GM10266 (cell line): ENCODE results near the gene DPH6.
"Not testable (repeated sequence)": the region's sequence is repeated elsewhere in the genome, so short reads cannot be mapped to it uniquely, and the experiment has no call there.

Source experiments
- DNase-seq: peaks from one replicate; pipeline ENCODE4 v3.0.0; 2012; ENCODE audit errors: extremely low spot score
- CTCF ChIP-seq: IDR thresholded peaks from 2 replicates; pipeline ENCODE4 v1.5.1; 2012; ENCODE audit warnings: mild to moderate bottlenecking, low read depth; ENCODE audit not compliant: control insufficient read depth, insufficient read depth; ENCODE audit errors: missing control alignments

Gene DPH6

GRCh38 chr15:35330916-35331315 is 215.0 kb downstream of the DPH6 start:
- no peak for TF ChIP-seq CTCF
- no peak for DNase-seq

- no peak for DNase-seq
- no peak for TF ChIP-seq CTCF
These were observed 215.8 kb downstream of the DPH6 start for GRCh38 chr15:35330048-35330695.

- no peak for TF ChIP-seq CTCF
- no peak for DNase-seq
These were observed 216.4 kb downstream of the DPH6 start for GRCh38 chr15:35329521-35329961.

GRCh38 chr15:35328836-35329235 is 217.1 kb downstream of the DPH6 start:
- not testable (repeated sequence) for DNase-seq

- DNase-seq: no peak
- TF ChIP-seq CTCF: no peak
These were observed 218.2 kb downstream of the DPH6 start for GRCh38 chr15:35327789-35328188.

GRCh38 chr15:35325374-35325941 is 220.5 kb downstream of the DPH6 start:
- TF ChIP-seq CTCF: no peak
- no peak for DNase-seq

- no peak for DNase-seq
- TF ChIP-seq CTCF: no peak
These were observed 222.8 kb downstream of the DPH6 start for GRCh38 chr15:35323141-35323540.
